Suprapubic skin (tissue), 4 donors: ENCODE data around the gene TPCN2. TPM values are rescaled to one million over a fixed set of nuclear protein-coding genes. Genes with fewer than 3 reads are reported as not detected.

Experiments used
- DNase-seq, 2 donors: peaks; one replicate each; pipeline ENCODE4 v3.0.0-alpha.2; 2019; ENCODE audit warnings: low spot score in 2 of 2
- H3K27ac ChIP-seq: fragments of 200-600 bp; sonication (generic); one replicate; pipeline ENCODE4 v1.5.1; 2019
- H3K27me3 ChIP-seq: fragments of 200-600 bp; sonication (generic); one replicate; pipeline ENCODE4 v1.5.1; 2019
- H3K36me3 ChIP-seq: fragments of 200-600 bp; sonication (generic); one replicate; pipeline ENCODE4 v1.5.1; 2019
- H3K4me1 ChIP-seq: fragments of 200-600 bp; sonication (generic); one replicate; pipeline ENCODE4 v1.5.1; 2019
- H3K4me3 ChIP-seq: fragments of 200-600 bp; sonication (generic); one replicate; pipeline ENCODE4 v1.5.1; 2019; ENCODE audit warnings: mild to moderate bottlenecking
- H3K9me3 ChIP-seq: fragments of 200-600 bp; sonication (generic); one replicate; pipeline ENCODE4 v1.5.1; 2019
- CTCF ChIP-seq, 2 donors: fragments of 200-600 bp in 1 of 2; fragments of 450-650 bp in 1 of 2; sonication (generic) in 1 of 2; IDR thresholded peaks; one replicate each; pipeline ENCODE4 v1.5.1; 2016 to 2019; ENCODE audit warnings: antibody characterized with exemption in 2 of 2, mild to moderate bottlenecking in 1 of 2, moderate library complexity in 1 of 2
- EP300 ChIP-seq: sonication (generic); formaldehyde crosslinking; IDR thresholded peaks from one replicate; pipeline ENCODE4 v1.6.1; 2017; ENCODE audit warnings: antibody characterized with exemption
- POLR2A ChIP-seq, 2 donors: fragments of 450-650 bp; IDR thresholded peaks; one replicate each; pipeline ENCODE4 v1.6.1; 2017; ENCODE audit warnings: antibody characterized with exemption in 2 of 2, mild to moderate bottlenecking in 2 of 2, moderate library complexity in 2 of 2
- POLR2AphosphoS5 ChIP-seq, 3 donors: sonication (generic); formaldehyde crosslinking; IDR thresholded peaks; one replicate each; pipeline ENCODE4 v1.6.1; 2017; ENCODE audit warnings: antibody characterized with exemption in 3 of 3
- WGBS: methylation state at CpG from one replicate; pipeline ENCODE4 v1.1.5; 2018; 5-methylcytosine and 5-hydroxymethylcytosine counted together
- total RNA-seq, 4 donors: library from RNA; depleted of rRNA; stranded (reverse); fragments of >200 nt; gene quantifications; one replicate each; pipeline ENCODE4 v1.1.0, GENCODE V29; 2016

The TPCN2 gene
- total RNA-seq, 4 donors from 2014 or later, result 8.4 to 30.3 (median 24.4) TPM

- Histone ChIP-seq H3K9me3 (no peaks in the 10 kb centered on the region), H3K4me3 (no peak overlapping the region), H3K36me3 (peaks cover 67% of the 10 kb centered on the region), H3K27me3 (no peaks in the 10 kb centered on the region), H3K27ac (no peak overlapping the region), H3K4me1 (peaks cover 16% of the 10 kb centered on the region)
- 80% methylated on average over 5 of the region's 17 CpGs for WGBS
- TF ChIP-seq CTCF (IDR thresholded peaks at IDR 0.05), result no peak
- TF ChIP-seq POLR2A (IDR thresholded peaks at IDR 0.05), result no peak
- TF ChIP-seq POLR2AphosphoS5 (IDR thresholded peaks at IDR 0.05), result no peak
- TF ChIP-seq EP300, result no peak
- no peak for DNase-seq
Observed at GRCh38 chr11:69080257-69080995, 31.7 kb downstream of the TPCN2 start.

GRCh38 chr11:69081180-69081579 is 32.4 kb downstream of the TPCN2 start:
- no peak for DNase-seq
- 93% methylated on average over 14 of the region's 23 CpGs for WGBS
- H3K4me3 ChIP-seq, result no peak overlapping the region
- TF ChIP-seq POLR2AphosphoS5 (IDR thresholded peaks at IDR 0.05) (no peak), POLR2A (IDR thresholded peaks at IDR 0.05) (no peak), EP300 (no peak), CTCF (IDR thresholded peaks at IDR 0.05) (no peak)
- H3K36me3 ChIP-seq, result peaks cover 73% of the 10 kb centered on the region
- no peak overlapping the region for H3K27ac ChIP-seq
- H3K4me1 ChIP-seq, result peaks cover 11% of the 10 kb centered on the region
- H3K27me3 ChIP-seq, result no peaks in the 10 kb centered on the region
- no peaks in the 10 kb centered on the region for H3K9me3 ChIP-seq

- Histone ChIP-seq H3K4me3 (no peak overlapping the region), H3K27me3 (no peaks in the 10 kb centered on the region), H3K9me3 (no peaks in the 10 kb centered on the region), H3K4me1 (peaks cover 10% of the 10 kb centered on the region), H3K27ac (no peak overlapping the region), H3K36me3 (peaks cover 72% of the 10 kb centered on the region)
- no peak for DNase-seq
- WGBS, result 95% methylated on average over 26 of the region's 28 CpGs
- no peak for TF ChIP-seq EP300
- no peak for TF ChIP-seq CTCF (IDR thresholded peaks at IDR 0.05)
- TF ChIP-seq POLR2AphosphoS5 (IDR thresholded peaks at IDR 0.05), result no peak
- TF ChIP-seq POLR2A (IDR thresholded peaks at IDR 0.05), result no peak
Observed at GRCh38 chr11:69083531-69084247, 35.0 kb downstream of the TPCN2 start.

GRCh38 chr11:69084371-69084770 is 35.6 kb downstream of the TPCN2 start:
- WGBS, result 94% methylated on average over 8 of the region's 15 CpGs
- H3K36me3 ChIP-seq, result peaks cover 66% of the 10 kb centered on the region
- H3K27ac ChIP-seq, result no peak overlapping the region

More at GRCh38 chr11:69084371-69084770, 35.6 kb downstream of the TPCN2 start:
- Histone ChIP-seq H3K4me3 (no peak overlapping the region), H3K27me3 (no peaks in the 10 kb centered on the region), H3K9me3 (no peaks in the 10 kb centered on the region), H3K4me1 (peaks cover 10% of the 10 kb centered on the region)
- TF ChIP-seq POLR2AphosphoS5 (IDR thresholded peaks at IDR 0.05), result no peak
- no peak for TF ChIP-seq CTCF (IDR thresholded peaks at IDR 0.05)
- no peak for TF ChIP-seq POLR2A (IDR thresholded peaks at IDR 0.05)
- no peak for TF ChIP-seq EP300
- no peak for DNase-seq
